Measurements from ENCODE around the gene CDH18.

The CDH18 gene

GRCh38 chr5:19605846-19606407 is 382.1 kb downstream of the CDH18 start:
- Histone ChIP-seq H3K4me3 (ENCODE audit: low read length) (no peak overlapping the region), H3K4me1 (ENCODE audit: control insufficient read depth, insufficient read depth, low read length) (no peaks in the 10 kb centered on the region), H3K9ac (ENCODE audit: low read length) (no peak overlapping the region), H3K27ac (ENCODE audit: low read depth, low read length) (no peak overlapping the region), H3K27me3 (ENCODE audit: control insufficient read depth, insufficient read depth, low read length) (no peaks in the 10 kb centered on the region), H3K36me3 (ENCODE audit: control insufficient read depth, insufficient read depth, low read length) (no peaks in the 10 kb centered on the region)

DNA sequence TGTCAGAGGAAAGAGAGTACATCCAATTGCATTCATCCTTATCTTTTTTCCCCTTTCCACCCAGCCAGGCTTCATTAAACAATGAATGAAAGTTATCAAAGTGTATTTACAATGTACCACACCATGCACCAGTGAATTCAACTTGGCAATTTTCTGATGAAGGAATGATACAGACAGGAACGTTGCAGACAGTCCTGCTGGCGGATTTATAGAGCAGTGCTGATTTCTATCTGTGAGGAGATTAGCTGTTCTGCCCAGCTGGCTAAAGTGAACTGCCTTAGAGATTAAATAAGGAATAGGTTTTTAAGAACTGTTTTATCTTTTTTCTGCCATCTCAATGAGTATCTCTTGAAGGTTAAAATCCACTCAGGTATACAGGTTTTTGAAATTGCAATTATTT is 403.9 kb downstream of the CDH18 start:
- no peaks in the 10 kb centered on the region for H3K27me3 ChIP-seq (ENCODE audit: control insufficient read depth, insufficient read depth, low read length)
- H3K27ac ChIP-seq (ENCODE audit: low read depth, low read length): no peak overlapping the region
- H3K36me3 ChIP-seq (ENCODE audit: control insufficient read depth, insufficient read depth, low read length): no peaks in the 10 kb centered on the region
- H3K4me3 ChIP-seq (ENCODE audit: low read length): no peak overlapping the region
- H3K9ac ChIP-seq (ENCODE audit: low read length): no peak overlapping the region
- H3K4me1 ChIP-seq (ENCODE audit: control insufficient read depth, insufficient read depth, low read length): no peaks in the 10 kb centered on the region

GRCh38 chr5:19577882-19578281 is 410.1 kb downstream of the CDH18 start:
- H3K4me3 ChIP-seq (ENCODE audit: low read length): no peak overlapping the region
- no peaks in the 10 kb centered on the region for H3K4me1 ChIP-seq (ENCODE audit: control insufficient read depth, insufficient read depth, low read length)
- no peak overlapping the region for H3K9ac ChIP-seq (ENCODE audit: low read length)
- no peaks in the 10 kb centered on the region for H3K27me3 ChIP-seq (ENCODE audit: control insufficient read depth, insufficient read depth, low read length)
- H3K36me3 ChIP-seq (ENCODE audit: control insufficient read depth, insufficient read depth, low read length): no peaks in the 10 kb centered on the region
- H3K27ac ChIP-seq (ENCODE audit: low read depth, low read length): no peak overlapping the region

- no peak overlapping the region for H3K27ac ChIP-seq (ENCODE audit: low read depth, low read length)
- H3K36me3 ChIP-seq (ENCODE audit: control insufficient read depth, insufficient read depth, low read length): no peaks in the 10 kb centered on the region
- no peaks in the 10 kb centered on the region for H3K4me1 ChIP-seq (ENCODE audit: control insufficient read depth, insufficient read depth, low read length)
- no peak overlapping the region for H3K4me3 ChIP-seq (ENCODE audit: low read length)
- no peak overlapping the region for H3K9ac ChIP-seq (ENCODE audit: low read length)
- H3K27me3 ChIP-seq (ENCODE audit: control insufficient read depth, insufficient read depth, low read length): no peaks in the 10 kb centered on the region
Measured at GRCh38 chr5:19568004-19568403, 420.0 kb downstream of the CDH18 start.

- Histone ChIP-seq H3K27ac (ENCODE audit: low read depth, low read length) (no peak overlapping the region), H3K4me3 (ENCODE audit: low read length) (no peak overlapping the region), H3K36me3 (ENCODE audit: control insufficient read depth, insufficient read depth, low read length) (no peaks in the 10 kb centered on the region), H3K9ac (ENCODE audit: low read length) (no peak overlapping the region), H3K27me3 (ENCODE audit: control insufficient read depth, insufficient read depth, low read length) (no peaks in the 10 kb centered on the region), H3K4me1 (ENCODE audit: control insufficient read depth, insufficient read depth, low read length) (no peaks in the 10 kb centered on the region)
Measured at GRCh38 chr5:19565466-19565865, 422.5 kb downstream of the CDH18 start.

GRCh38 chr5:19564036-19564435 is 424.0 kb downstream of the CDH18 start:
- Histone ChIP-seq H3K9ac (ENCODE audit: low read length) (no peak overlapping the region), H3K36me3 (ENCODE audit: control insufficient read depth, insufficient read depth, low read length) (no peaks in the 10 kb centered on the region), H3K27me3 (ENCODE audit: control insufficient read depth, insufficient read depth, low read length) (no peaks in the 10 kb centered on the region), H3K4me1 (ENCODE audit: control insufficient read depth, insufficient read depth, low read length) (no peaks in the 10 kb centered on the region), H3K27ac (ENCODE audit: low read depth, low read length) (no peak overlapping the region), H3K4me3 (ENCODE audit: low read length) (no peak overlapping the region)

DNA sequence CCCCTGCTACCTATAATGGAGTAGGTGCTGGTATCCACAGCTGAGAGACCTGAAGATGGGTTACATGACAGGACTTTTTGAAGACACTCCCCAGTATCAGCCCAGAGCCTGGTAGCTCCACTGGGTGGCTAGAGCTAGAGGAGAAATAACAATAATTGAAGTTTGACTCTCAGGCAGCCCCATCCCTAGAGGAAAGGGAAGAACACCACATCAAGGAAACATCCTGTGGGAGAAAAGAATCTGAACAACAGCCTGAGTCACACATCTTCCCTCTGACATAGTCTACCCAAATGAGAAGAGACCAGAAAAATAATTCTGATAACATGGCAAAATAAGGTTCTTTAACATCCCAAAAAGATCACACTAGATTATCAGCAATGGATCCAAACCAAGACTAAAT is 432.1 kb downstream of the CDH18 start:
- no peak overlapping the region for H3K4me3 ChIP-seq (ENCODE audit: low read length)
- H3K4me1 ChIP-seq (ENCODE audit: control insufficient read depth, insufficient read depth, low read length): no peaks in the 10 kb centered on the region
- no peaks in the 10 kb centered on the region for H3K27me3 ChIP-seq (ENCODE audit: control insufficient read depth, insufficient read depth, low read length)
- H3K9ac ChIP-seq (ENCODE audit: low read length): no peak overlapping the region
- H3K27ac ChIP-seq (ENCODE audit: low read depth, low read length): no peak overlapping the region
- no peaks in the 10 kb centered on the region for H3K36me3 ChIP-seq (ENCODE audit: control insufficient read depth, insufficient read depth, low read length)

- H3K27me3 ChIP-seq (ENCODE audit: control insufficient read depth, insufficient read depth, low read length): no peaks in the 10 kb centered on the region
- no peaks in the 10 kb centered on the region for H3K4me1 ChIP-seq (ENCODE audit: control insufficient read depth, insufficient read depth, low read length)
- no peak overlapping the region for H3K27ac ChIP-seq (ENCODE audit: low read depth, low read length)
- H3K4me3 ChIP-seq (ENCODE audit: low read length): no peak overlapping the region
- no peaks in the 10 kb centered on the region for H3K36me3 ChIP-seq (ENCODE audit: control insufficient read depth, insufficient read depth, low read length)
- no peak overlapping the region for H3K9ac ChIP-seq (ENCODE audit: low read length)
Measured at GRCh38 chr5:19555436-19555835, 432.6 kb downstream of the CDH18 start.

- Histone ChIP-seq H3K36me3 (ENCODE audit: control insufficient read depth, insufficient read depth, low read length) (no peaks in the 10 kb centered on the region), H3K4me1 (ENCODE audit: control insufficient read depth, insufficient read depth, low read length) (no peaks in the 10 kb centered on the region), H3K9ac (ENCODE audit: low read length) (no peak overlapping the region), H3K4me3 (ENCODE audit: low read length) (no peak overlapping the region), H3K27ac (ENCODE audit: low read depth, low read length) (no peak overlapping the region), H3K27me3 (ENCODE audit: control insufficient read depth, insufficient read depth, low read length) (no peaks in the 10 kb centered on the region)
Measured at GRCh38 chr5:19554524-19554923, 433.5 kb downstream of the CDH18 start.

- Histone ChIP-seq H3K27me3 (ENCODE audit: control insufficient read depth, insufficient read depth, low read length) (no peaks in the 10 kb centered on the region), H3K4me3 (ENCODE audit: low read length) (no peak overlapping the region), H3K27ac (ENCODE audit: low read depth, low read length) (no peak overlapping the region), H3K9ac (ENCODE audit: low read length) (no peak overlapping the region), H3K36me3 (ENCODE audit: control insufficient read depth, insufficient read depth, low read length) (no peaks in the 10 kb centered on the region), H3K4me1 (ENCODE audit: control insufficient read depth, insufficient read depth, low read length) (no peaks in the 10 kb centered on the region)
Measured at GRCh38 chr5:19547640-19548039, 440.4 kb downstream of the CDH18 start.

DNA sequence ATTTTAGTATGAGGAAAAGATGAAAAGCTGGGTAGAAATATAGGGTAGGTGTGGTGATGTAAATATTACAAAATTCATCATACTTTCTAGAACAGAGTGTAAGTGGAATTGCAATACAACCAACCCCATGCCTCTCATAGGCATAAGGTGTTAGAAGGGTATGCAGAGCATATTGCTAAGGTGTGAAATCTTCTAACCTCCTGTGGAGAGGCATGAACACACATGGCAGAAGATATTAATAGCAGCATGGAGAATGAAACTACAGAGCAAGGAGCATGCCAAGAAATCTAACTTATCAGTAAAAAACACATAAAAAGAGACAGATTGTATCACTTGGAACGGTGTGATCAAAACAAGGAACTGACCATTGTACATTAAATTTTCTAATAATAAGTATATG is 441.5 kb downstream of the CDH18 start:
- H3K27ac ChIP-seq (ENCODE audit: low read depth, low read length): no peak overlapping the region
- no peaks in the 10 kb centered on the region for H3K27me3 ChIP-seq (ENCODE audit: control insufficient read depth, insufficient read depth, low read length)
- no peaks in the 10 kb centered on the region for H3K36me3 ChIP-seq (ENCODE audit: control insufficient read depth, insufficient read depth, low read length)
- H3K9ac ChIP-seq (ENCODE audit: low read length): no peak overlapping the region
- H3K4me3 ChIP-seq (ENCODE audit: low read length): no peak overlapping the region
- no peaks in the 10 kb centered on the region for H3K4me1 ChIP-seq (ENCODE audit: control insufficient read depth, insufficient read depth, low read length)

DNA sequence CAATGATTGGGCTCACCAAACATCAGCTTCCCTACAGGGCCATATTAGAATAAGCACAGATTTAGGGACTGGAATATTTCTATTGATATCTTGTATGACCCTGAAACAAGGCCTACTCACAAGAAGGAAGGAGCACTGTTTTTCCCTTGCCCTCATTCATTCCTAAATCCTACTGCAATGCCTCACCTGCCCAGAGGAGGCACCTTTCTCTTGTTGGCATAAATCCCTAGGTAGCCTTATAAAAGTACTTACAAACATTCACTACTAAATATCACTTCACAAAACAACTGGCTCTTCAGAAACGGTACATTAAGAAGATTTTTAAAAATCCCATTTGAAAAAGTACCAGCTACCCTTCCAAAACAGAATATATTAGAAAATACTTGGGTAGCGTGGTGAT is 449.4 kb downstream of the CDH18 start:
- H3K4me3 ChIP-seq (ENCODE audit: low read length): no peak overlapping the region
- no peaks in the 10 kb centered on the region for H3K4me1 ChIP-seq (ENCODE audit: control insufficient read depth, insufficient read depth, low read length)
- no peak overlapping the region for H3K27ac ChIP-seq (ENCODE audit: low read depth, low read length)
- H3K9ac ChIP-seq (ENCODE audit: low read length): no peak overlapping the region
- H3K36me3 ChIP-seq (ENCODE audit: control insufficient read depth, insufficient read depth, low read length): no peaks in the 10 kb centered on the region
- no peaks in the 10 kb centered on the region for H3K27me3 ChIP-seq (ENCODE audit: control insufficient read depth, insufficient read depth, low read length)

DNA sequence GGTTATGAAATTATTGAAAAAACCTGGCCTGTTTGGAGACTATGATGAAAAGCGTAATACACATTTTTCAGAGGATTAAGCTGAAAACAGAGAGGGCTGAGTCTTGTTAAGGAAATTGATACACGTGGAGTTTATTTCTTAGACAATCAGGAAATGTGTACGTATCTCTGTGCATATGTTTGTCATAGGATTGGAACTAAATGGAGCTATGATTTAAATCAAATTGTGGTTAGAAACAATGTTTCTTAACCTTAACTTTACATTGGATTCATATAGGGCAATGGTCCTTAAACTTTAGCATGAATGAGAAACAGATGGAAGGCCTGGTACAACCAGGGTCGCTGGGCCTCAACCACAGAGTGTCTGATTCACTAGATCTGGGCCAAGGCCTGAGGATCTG is 451.6 kb downstream of the CDH18 start:
- Histone ChIP-seq H3K4me3 (ENCODE audit: low read length) (no peak overlapping the region), H3K27ac (ENCODE audit: low read depth, low read length) (no peak overlapping the region), H3K9ac (ENCODE audit: low read length) (no peak overlapping the region), H3K4me1 (ENCODE audit: control insufficient read depth, insufficient read depth, low read length) (no peaks in the 10 kb centered on the region), H3K36me3 (ENCODE audit: control insufficient read depth, insufficient read depth, low read length) (no peaks in the 10 kb centered on the region), H3K27me3 (ENCODE audit: control insufficient read depth, insufficient read depth, low read length) (no peaks in the 10 kb centered on the region)

Data from rectal smooth muscle tissue (tissue), 1 donor.